ENCODE data around the gene COLQ. TPM values are rescaled to one million over a fixed set of nuclear protein-coding genes. Genes with fewer than 3 reads are reported as not detected.

COLQ gene
- total RNA-seq, 5 donors from 2014 or later (not counting 1 experiment from before 2014, with no cell fraction given) = 5.1 to 11.4 (median 7.2) TPM

GRCh38 chr3:15453991-15454625 is 67.4 kb downstream of the COLQ start:
- POLR2A ChIA-PET = interaction anchor here in 1 of 2 donors (0.6 kb wide), 1 partner anchor 200 kb away, joined by 4 read pairs; no protein-coding TSS in a partner anchor
- H3K4me1 Mint-ChIP-seq = peaks cover 0 to 2% (median 0%) of the 10 kb centered on the region in 3 donors
- H3K36me3 Mint-ChIP-seq = peaks cover 12% of the 10 kb centered on the region

DNA sequence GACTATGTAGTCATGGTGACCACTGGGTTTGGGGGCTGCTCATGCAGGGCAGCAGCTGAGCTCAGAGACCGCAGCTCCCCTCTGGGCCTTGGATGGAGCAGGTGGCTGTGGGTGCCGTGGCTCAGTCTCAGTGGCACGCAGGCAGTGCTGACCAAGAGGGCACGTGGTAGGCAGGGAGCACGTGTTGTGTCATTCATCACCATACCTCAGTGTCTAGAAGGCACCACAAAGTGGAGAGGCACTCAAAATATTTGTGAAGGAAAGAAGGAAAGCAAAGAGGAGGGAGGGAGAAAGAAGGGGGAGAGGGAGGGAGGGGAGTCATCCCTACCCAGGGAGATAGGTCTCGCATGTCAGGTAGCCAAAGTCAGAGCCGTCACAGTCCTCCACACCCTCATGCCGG is 68.0 kb downstream of the COLQ start:
- Mint-ChIP-seq H3K4me1 (peaks cover 0 to 2% (median 0%) of the 10 kb centered on the region in 3 donors), H3K27ac (no peak overlapping the region), H3K36me3 (peaks cover 12% of the 10 kb centered on the region), H3K27me3 (no peaks in the 10 kb centered on the region), H3K9me3 (peaks cover 0 to 4% (median 0%) of the 10 kb centered on the region in 3 donors), H3K4me3 (no peak overlapping the region)
- ATAC-seq (replicated peaks in 1 of 4) (no peak), DNase-seq (no peak)
- ChIA-PET POLR2A (interaction anchor here in 1 of 2 donors (0.6 kb wide), 1 partner anchor 199 kb away, joined by 4 read pairs; no protein-coding TSS in a partner anchor), CTCF (no interaction called here)
- H3K27me3 ChIP-seq (replicated peaks in 1 of 2; ENCODE audit: control insufficient read depth in 2 of 2, extremely low read depth in 1 of 2, insufficient read depth in 2 of 2, low read length in 1 of 2) = no peaks in the 10 kb centered on the region
- no peak overlapping the region for H3K4me3 ChIP-seq (ENCODE audit: control insufficient read depth in 1 of 2, extremely low read depth in 1 of 2, low read length in 1 of 2)
- 100% methylated on average over 2 of the region's 8 CpGs for WGBS (ENCODE audit: insufficient coverage)
- no peak overlapping the region for H3K27ac ChIP-seq (ENCODE audit: low read length)
- no peaks in the 10 kb centered on the region for H3K9me3 ChIP-seq
- H3K36me3 ChIP-seq (ENCODE audit: control insufficient read depth in 2 of 2, extremely low read depth in 1 of 2, insufficient read depth in 1 of 2, low read length in 1 of 2) = peaks cover 0 to 5% of the 10 kb centered on the region in 2 donors
- H3K4me1 ChIP-seq (ENCODE audit: control insufficient read depth in 1 of 2, extremely low read depth in 1 of 2, insufficient read depth in 2 of 2, low read length in 2 of 2) = no peaks in the 10 kb centered on the region

More at GRCh38 chr3:15453991-15454625, 67.4 kb downstream of the COLQ start:
- no peaks in the 10 kb centered on the region for H3K27me3 Mint-ChIP-seq
- no peak for ATAC-seq (replicated peaks in 1 of 4)
- CTCF ChIA-PET = no interaction called here
- H3K9me3 ChIP-seq = no peaks in the 10 kb centered on the region
- H3K27ac Mint-ChIP-seq = no peak overlapping the region
- H3K27ac ChIP-seq (ENCODE audit: low read length) = no peak overlapping the region
- DNase-seq = no peak
- 75% methylated on average over 6 of the region's 9 CpGs for whole genome bisulfite sequencing (ENCODE audit: insufficient coverage)
- peaks cover 0 to 5% of the 10 kb centered on the region in 2 donors for H3K36me3 ChIP-seq (ENCODE audit: control insufficient read depth in 2 of 2, extremely low read depth in 1 of 2, insufficient read depth in 1 of 2, low read length in 1 of 2)
- no peak overlapping the region for H3K4me3 Mint-ChIP-seq
- no peaks in the 10 kb centered on the region for H3K27me3 ChIP-seq (replicated peaks in 1 of 2; ENCODE audit: control insufficient read depth in 2 of 2, extremely low read depth in 1 of 2, insufficient read depth in 2 of 2, low read length in 1 of 2)
- no peak overlapping the region for H3K4me3 ChIP-seq (ENCODE audit: control insufficient read depth in 1 of 2, extremely low read depth in 1 of 2, low read length in 1 of 2)
- peaks cover 0 to 4% (median 0%) of the 10 kb centered on the region in 3 donors for H3K9me3 Mint-ChIP-seq
- no peaks in the 10 kb centered on the region for H3K4me1 ChIP-seq (ENCODE audit: control insufficient read depth in 1 of 2, extremely low read depth in 1 of 2, insufficient read depth in 2 of 2, low read length in 2 of 2)

DNA sequence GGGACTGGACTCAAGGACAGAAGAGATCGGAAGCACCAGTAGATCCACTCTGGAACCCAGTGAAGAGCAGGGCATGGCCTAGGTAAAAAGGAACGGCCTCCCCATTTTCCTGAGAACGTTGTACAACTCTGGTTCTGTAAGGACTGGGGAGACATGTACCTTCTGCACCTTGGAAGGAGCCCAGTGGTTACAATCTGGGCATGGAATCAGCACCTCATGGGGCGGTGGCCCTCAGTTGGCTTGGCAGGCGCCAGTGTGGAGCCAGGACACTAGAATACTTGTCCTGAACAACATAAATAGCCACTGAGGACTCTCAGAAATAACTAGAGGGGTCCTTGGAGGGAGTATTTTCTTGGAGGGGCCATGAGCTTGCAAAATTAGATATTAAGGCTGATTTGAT is 68.5 kb downstream of the COLQ start:
- H3K4me1 ChIP-seq (ENCODE audit: control insufficient read depth in 1 of 2, extremely low read depth in 1 of 2, insufficient read depth in 2 of 2, low read length in 2 of 2) = no peaks in the 10 kb centered on the region
- no peak overlapping the region for H3K4me3 ChIP-seq (ENCODE audit: control insufficient read depth in 1 of 2, extremely low read depth in 1 of 2, low read length in 1 of 2)
- H3K9me3 ChIP-seq = no peaks in the 10 kb centered on the region
- whole genome bisulfite sequencing (ENCODE audit: insufficient coverage) = 88% methylated on average over 3 of the region's 5 CpGs
- no peaks in the 10 kb centered on the region for H3K4me1 Mint-ChIP-seq
- H3K27ac ChIP-seq (ENCODE audit: low read length) = no peak overlapping the region
- ATAC-seq (replicated peaks in 1 of 4) (no peak), DNase-seq (no peak)
- no peak overlapping the region for H3K27ac Mint-ChIP-seq
- H3K27me3 Mint-ChIP-seq = no peaks in the 10 kb centered on the region
- peaks cover 0 to 5% of the 10 kb centered on the region in 2 donors for H3K36me3 ChIP-seq (ENCODE audit: control insufficient read depth in 2 of 2, extremely low read depth in 1 of 2, insufficient read depth in 1 of 2, low read length in 1 of 2)
- H3K4me3 Mint-ChIP-seq = no peak overlapping the region
- H3K9me3 Mint-ChIP-seq = no peaks in the 10 kb centered on the region
- no peaks in the 10 kb centered on the region for H3K27me3 ChIP-seq (replicated peaks in 1 of 2; ENCODE audit: control insufficient read depth in 2 of 2, extremely low read depth in 1 of 2, insufficient read depth in 2 of 2, low read length in 1 of 2)
- ChIA-PET CTCF (no interaction called here), POLR2A (no interaction called here)
- peaks cover 8% of the 10 kb centered on the region for H3K36me3 Mint-ChIP-seq

GRCh38 chr3:15452156-15452555 is 69.3 kb downstream of the COLQ start:
- Mint-ChIP-seq H3K36me3 (peaks cover 8% of the 10 kb centered on the region), H3K9me3 (no peaks in the 10 kb centered on the region), H3K27ac (no peak overlapping the region), H3K4me1 (no peaks in the 10 kb centered on the region), H3K27me3 (no peaks in the 10 kb centered on the region), H3K4me3 (no peak overlapping the region)
- H3K27me3 ChIP-seq (replicated peaks in 1 of 2; ENCODE audit: control insufficient read depth in 2 of 2, extremely low read depth in 1 of 2, insufficient read depth in 2 of 2, low read length in 1 of 2) = no peaks in the 10 kb centered on the region
- WGBS (ENCODE audit: insufficient coverage) = 85% methylated on average over 9 of the region's 9 CpGs
- H3K36me3 ChIP-seq (ENCODE audit: control insufficient read depth in 2 of 2, extremely low read depth in 1 of 2, insufficient read depth in 1 of 2, low read length in 1 of 2) = peaks cover 0 to 5% of the 10 kb centered on the region in 2 donors
- ChIA-PET CTCF (no interaction called here), POLR2A (no interaction called here)
- H3K9me3 ChIP-seq = no peaks in the 10 kb centered on the region
- H3K4me3 ChIP-seq (ENCODE audit: control insufficient read depth in 1 of 2, extremely low read depth in 1 of 2, low read length in 1 of 2) = no peak overlapping the region
- DNase-seq (no peak), ATAC-seq (replicated peaks in 1 of 4) (no peak)
- no peak overlapping the region for H3K27ac ChIP-seq (ENCODE audit: low read length)
- H3K4me1 ChIP-seq (ENCODE audit: control insufficient read depth in 1 of 2, extremely low read depth in 1 of 2, insufficient read depth in 2 of 2, low read length in 2 of 2) = no peaks in the 10 kb centered on the region

GRCh38 chr3:15451216-15452113 is 70.0 kb downstream of the COLQ start:
- peaks cover 0 to 5% of the 10 kb centered on the region in 2 donors for H3K36me3 ChIP-seq (ENCODE audit: control insufficient read depth in 2 of 2, extremely low read depth in 1 of 2, insufficient read depth in 1 of 2, low read length in 1 of 2)
- H3K4me1 ChIP-seq (ENCODE audit: control insufficient read depth in 1 of 2, extremely low read depth in 1 of 2, insufficient read depth in 2 of 2, low read length in 2 of 2) = no peaks in the 10 kb centered on the region
- no peaks in the 10 kb centered on the region for H3K9me3 ChIP-seq
- no peak for DNase-seq
- ATAC-seq (replicated peaks in 1 of 4) = no peak
- H3K4me1 Mint-ChIP-seq = no peaks in the 10 kb centered on the region
- no peak overlapping the region for H3K4me3 ChIP-seq (ENCODE audit: control insufficient read depth in 1 of 2, extremely low read depth in 1 of 2, low read length in 1 of 2)
- H3K27me3 Mint-ChIP-seq = no peaks in the 10 kb centered on the region
- no peak overlapping the region for H3K4me3 Mint-ChIP-seq
- H3K27me3 ChIP-seq (replicated peaks in 1 of 2; ENCODE audit: control insufficient read depth in 2 of 2, extremely low read depth in 1 of 2, insufficient read depth in 2 of 2, low read length in 1 of 2) = no peaks in the 10 kb centered on the region
- H3K36me3 Mint-ChIP-seq = peaks cover 8% of the 10 kb centered on the region
- 90% methylated on average over 11 of the region's 18 CpGs for WGBS (ENCODE audit: insufficient coverage)
- H3K27ac ChIP-seq (ENCODE audit: low read length) = no peak overlapping the region
- H3K27ac Mint-ChIP-seq = no peak overlapping the region
- ChIA-PET POLR2A (interaction anchor here in 1 of 2 donors (0.6 kb wide), 1 partner anchor 202 kb away, joined by 4 read pairs; no protein-coding TSS in a partner anchor), CTCF (no interaction called here)
- no peaks in the 10 kb centered on the region for H3K9me3 Mint-ChIP-seq

GRCh38 chr3:15450438-15451215 is 70.9 kb downstream of the COLQ start:
- Mint-ChIP-seq H3K27ac (no peak overlapping the region), H3K27me3 (no peaks in the 10 kb centered on the region), H3K4me1 (no peaks in the 10 kb centered on the region), H3K9me3 (no peaks in the 10 kb centered on the region), H3K36me3 (peaks cover 8% of the 10 kb centered on the region), H3K4me3 (no peak overlapping the region)
- Histone ChIP-seq H3K4me1 (ENCODE audit: control insufficient read depth in 1 of 2, extremely low read depth in 1 of 2, insufficient read depth in 2 of 2, low read length in 2 of 2) (no peaks in the 10 kb centered on the region), H3K27ac (ENCODE audit: low read length) (no peak overlapping the region), H3K9me3 (no peaks in the 10 kb centered on the region), H3K27me3 (replicated peaks in 1 of 2; ENCODE audit: control insufficient read depth in 2 of 2, extremely low read depth in 1 of 2, insufficient read depth in 2 of 2, low read length in 1 of 2) (no peaks in the 10 kb centered on the region), H3K36me3 (ENCODE audit: control insufficient read depth in 2 of 2, extremely low read depth in 1 of 2, insufficient read depth in 1 of 2, low read length in 1 of 2) (peaks cover 0 to 5% of the 10 kb centered on the region in 2 donors), H3K4me3 (ENCODE audit: control insufficient read depth in 1 of 2, extremely low read depth in 1 of 2, low read length in 1 of 2) (no peak overlapping the region)
- DNase-seq = no peak
- 94% methylated on average over 8 of the region's 12 CpGs for WGBS (ENCODE audit: insufficient coverage)
- ChIA-PET POLR2A (no interaction called here), CTCF (no interaction called here)
- ATAC-seq (replicated peaks in 1 of 4) = no peak

Measured in T-cell (primary cell).